OCI-LY7 (cell line): ENCODE data around the gene MT1E.

Source experiments
- EZH2phosphoT487 ChIP-seq: fragments of 200-600 bp; sonication (generic); IDR thresholded peaks from 2 replicates; pipeline ENCODE4 v1.6.1; 2018; ENCODE audit warnings: low read depth, borderline replicate concordance, mild to moderate bottlenecking, mixed run types, antibody characterized with exemption, low read length, moderate library complexity, mixed read lengths
- TF ChIP-seq, protein P1 (sequence below): fragments of 200-600 bp; sonication (generic); conservative IDR thresholded peaks from 2 replicates; pipeline ENCODE4 v1.5.1; 2014; ENCODE audit warnings: mild to moderate bottlenecking, antibody characterized with exemption, low read length, moderate library complexity, mixed read lengths

DNA sequence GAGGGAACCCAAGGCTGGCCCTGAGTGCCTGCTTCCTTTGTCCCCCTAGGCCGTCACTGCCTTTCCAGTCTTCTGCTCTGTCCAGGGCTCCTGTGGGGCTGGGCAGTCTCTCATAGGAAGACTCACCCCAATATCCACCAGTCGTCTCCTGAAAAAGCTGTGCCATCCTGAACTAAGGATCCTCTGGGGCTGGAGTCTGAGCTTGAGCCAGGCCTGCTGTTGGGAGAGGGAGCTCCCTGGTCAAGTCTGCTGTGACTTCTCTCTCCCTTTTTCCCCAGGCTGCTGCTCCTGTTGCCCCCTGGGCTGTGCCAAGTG is 45.0 kb downstream of the MT1E start:
- no peak for TF ChIP-seq EZH2phosphoT487
- TF ChIP-seq, protein P1, sequence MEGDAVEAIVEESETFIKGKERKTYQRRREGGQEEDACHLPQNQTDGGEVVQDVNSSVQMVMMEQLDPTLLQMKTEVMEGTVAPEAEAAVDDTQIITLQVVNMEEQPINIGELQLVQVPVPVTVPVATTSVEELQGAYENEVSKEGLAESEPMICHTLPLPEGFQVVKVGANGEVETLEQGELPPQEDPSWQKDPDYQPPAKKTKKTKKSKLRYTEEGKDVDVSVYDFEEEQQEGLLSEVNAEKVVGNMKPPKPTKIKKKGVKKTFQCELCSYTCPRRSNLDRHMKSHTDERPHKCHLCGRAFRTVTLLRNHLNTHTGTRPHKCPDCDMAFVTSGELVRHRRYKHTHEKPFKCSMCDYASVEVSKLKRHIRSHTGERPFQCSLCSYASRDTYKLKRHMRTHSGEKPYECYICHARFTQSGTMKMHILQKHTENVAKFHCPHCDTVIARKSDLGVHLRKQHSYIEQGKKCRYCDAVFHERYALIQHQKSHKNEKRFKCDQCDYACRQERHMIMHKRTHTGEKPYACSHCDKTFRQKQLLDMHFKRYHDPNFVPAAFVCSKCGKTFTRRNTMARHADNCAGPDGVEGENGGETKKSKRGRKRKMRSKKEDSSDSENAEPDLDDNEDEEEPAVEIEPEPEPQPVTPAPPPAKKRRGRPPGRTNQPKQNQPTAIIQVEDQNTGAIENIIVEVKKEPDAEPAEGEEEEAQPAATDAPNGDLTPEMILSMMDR: no peak
